ENCODE results near the gene GBP5.
"Not testable (repeated sequence)": the region's sequence is repeated elsewhere in the genome, so short reads cannot be mapped to it uniquely, and the experiment has no call there.

GBP5 gene

GRCh38 chr1:89284078-89284763 lies 11.6 kb upstream of the GBP5 start:
- not testable (repeated sequence) for DNase-seq (ENCODE audit: low read depth in 2 of 2)

DNA sequence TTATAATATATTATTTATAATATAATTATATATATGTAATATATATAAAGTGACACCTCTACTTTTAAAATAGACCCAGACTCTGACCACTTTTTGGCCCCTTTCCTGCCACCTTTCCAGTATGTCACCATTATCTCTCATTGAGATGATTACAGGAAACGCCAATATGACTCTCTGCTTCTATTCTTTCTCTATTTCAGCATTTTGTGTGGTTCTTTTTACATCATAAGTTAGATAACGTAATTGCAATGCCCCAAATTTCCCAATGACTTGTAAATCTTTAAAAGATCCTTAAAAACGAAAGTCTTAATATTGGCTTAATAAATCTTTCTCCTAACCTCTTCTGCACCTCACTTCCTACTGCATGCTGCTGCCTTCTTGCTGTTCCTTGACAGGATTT lies 8.1 kb upstream of the GBP5 start:
- DNase-seq (ENCODE audit: low read depth in 2 of 2): no peak

DNA sequence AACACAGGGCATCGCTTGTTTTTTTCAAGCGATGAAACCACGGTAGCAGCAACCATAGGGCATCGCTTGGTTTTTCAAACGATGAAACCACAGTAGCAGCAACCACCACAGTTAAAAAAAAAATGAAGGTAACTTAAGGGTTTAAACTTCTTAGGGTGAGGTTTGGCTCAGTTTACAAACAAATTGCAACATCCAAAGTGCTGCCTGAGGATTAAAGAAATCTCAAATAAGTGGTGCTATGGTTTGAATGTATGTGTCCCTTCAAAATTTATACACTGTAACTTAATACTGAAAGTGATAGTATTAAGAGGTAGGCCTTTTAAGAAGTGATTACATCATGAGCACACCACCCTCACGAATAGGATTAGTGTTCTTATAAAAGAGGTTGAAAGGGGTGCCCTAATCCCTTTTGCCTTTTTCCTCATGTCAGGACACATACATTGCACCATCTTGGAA lies 6.4 kb upstream of the GBP5 start:
- DNase-seq (ENCODE audit: low read depth in 2 of 2): no peak

GRCh38 chr1:89277725-89278124 lies 5.1 kb upstream of the GBP5 start:
- no peak for DNase-seq (ENCODE audit: low read depth in 2 of 2)

GRCh38 chr1:89276690-89277089 lies 4.0 kb upstream of the GBP5 start:
- DNase-seq (ENCODE audit: low read depth in 2 of 2): no peak

DNA sequence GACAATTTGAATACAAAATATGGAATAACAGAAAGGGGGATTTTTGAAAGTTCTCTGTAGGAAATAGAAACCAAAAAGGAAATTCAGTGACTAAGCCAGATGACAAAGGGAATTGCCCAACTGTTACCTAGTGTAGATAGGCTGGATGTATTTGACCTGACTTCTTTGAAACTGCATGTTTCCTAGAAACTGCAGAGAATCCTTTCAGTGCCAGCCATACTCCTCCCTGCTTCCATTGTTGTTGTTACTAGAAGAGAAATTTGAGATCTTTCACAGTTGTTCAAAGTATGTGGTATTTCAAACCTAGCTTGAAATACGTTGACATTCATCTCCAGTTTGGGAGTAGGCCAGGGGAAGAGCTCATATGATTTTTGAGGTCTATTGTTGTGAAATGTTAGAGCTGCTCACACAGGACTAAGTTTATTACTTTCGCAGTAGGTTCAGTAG lies 1.8 kb upstream of the GBP5 start:
- no peak for DNase-seq (ENCODE audit: low read depth in 2 of 2)

GRCh38 chr1:89273324-89273778 lies 691 bp upstream of the GBP5 start:
- DNase-seq (ENCODE audit: low read depth in 2 of 2): no peak

- DNase-seq (ENCODE audit: low read depth in 2 of 2): no peak
Measured at GRCh38 chr1:89271341-89272015, 1.2 kb downstream of the GBP5 start.

GRCh38 chr1:89270423-89270822 lies 2.2 kb downstream of the GBP5 start:
- no peak for DNase-seq (ENCODE audit: low read depth in 2 of 2)

- no peak for DNase-seq (ENCODE audit: low read depth in 2 of 2)
Measured at GRCh38 chr1:89269277-89269676, 3.4 kb downstream of the GBP5 start.

DNA sequence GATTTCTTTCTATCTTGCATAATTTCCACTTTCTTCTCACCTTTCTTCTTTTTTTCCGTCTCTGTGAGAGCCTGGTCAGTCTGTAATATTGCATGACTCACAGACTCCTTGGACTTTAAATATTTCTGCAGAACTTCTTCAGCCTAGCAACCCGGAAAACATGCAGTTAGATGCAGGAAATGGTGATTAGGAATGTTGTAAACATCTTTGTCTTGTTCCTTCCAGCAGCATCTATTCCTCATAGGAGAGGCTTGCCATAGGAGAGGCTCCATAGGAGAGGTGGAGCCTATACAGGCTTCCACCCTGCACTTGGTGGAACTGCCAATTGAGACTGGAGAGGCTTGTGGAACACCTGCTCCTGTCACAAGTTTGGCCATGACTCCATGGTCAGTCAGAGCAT lies 10.0 kb downstream of the GBP5 start:
- no peak for DNase-seq (ENCODE audit: low read depth in 2 of 2)

DNA sequence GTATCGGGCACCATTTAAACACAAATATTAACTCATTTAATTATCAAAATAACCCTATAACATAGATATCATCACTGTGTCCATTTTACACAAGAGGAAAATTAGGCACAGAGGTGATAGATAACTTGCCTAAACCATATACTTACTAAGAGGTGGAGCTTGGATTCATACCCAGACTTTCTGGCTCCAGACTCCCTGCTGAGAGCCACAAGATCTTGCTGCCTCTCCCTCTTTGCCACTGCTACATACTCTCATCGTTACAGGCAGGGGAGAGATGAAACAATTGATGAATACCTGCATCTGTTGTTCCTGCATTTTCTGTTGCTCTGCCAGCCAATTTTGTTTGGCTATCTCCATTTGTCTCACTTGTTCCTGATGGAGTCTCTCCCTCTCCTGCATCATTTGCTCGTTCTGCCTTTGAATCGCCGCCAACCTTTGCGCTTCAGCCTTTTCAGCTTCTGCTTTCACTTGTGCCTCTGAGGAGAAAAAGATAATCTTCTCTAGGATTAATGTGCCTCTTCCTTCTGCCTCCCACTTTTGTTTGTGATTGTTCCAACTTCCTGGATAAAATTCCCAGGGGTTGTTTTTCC lies 10.6 kb downstream of the GBP5 start:
- no peak for DNase-seq (ENCODE audit: low read depth in 2 of 2)

DNA sequence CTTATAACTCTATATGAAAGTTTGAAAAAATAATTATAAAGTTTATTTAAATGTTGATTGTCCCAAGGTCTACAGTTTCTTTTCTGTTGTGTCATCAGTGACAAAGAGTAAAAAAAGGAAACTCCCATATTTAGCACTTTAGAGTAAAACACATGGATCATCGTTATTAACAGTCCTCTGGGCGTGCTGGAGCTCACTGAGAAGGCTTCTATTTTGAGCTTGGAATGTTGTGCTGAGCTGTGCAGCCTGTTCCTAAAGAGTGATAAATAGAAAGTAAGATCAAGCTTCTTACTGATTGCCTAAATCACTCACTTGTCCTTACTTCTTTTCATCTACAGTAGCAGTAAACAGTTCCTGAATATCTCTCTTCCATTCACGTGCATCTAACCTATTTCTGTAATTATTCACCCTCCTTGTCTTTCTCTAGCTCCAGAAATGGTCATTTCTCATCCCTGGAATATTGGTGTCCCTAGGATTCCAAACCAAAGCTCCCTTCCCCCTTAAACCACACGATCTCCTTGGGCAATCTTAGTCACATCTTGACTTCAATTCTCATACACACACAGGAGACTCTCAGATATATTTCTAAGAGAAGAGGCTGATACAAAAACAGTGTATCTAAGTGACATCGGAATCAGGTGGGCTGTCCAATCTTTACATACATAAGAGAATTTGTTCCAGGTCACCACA lies 11.9 kb downstream of the GBP5 start:
- DNase-seq (ENCODE audit: low read depth in 2 of 2): no peak

DNA sequence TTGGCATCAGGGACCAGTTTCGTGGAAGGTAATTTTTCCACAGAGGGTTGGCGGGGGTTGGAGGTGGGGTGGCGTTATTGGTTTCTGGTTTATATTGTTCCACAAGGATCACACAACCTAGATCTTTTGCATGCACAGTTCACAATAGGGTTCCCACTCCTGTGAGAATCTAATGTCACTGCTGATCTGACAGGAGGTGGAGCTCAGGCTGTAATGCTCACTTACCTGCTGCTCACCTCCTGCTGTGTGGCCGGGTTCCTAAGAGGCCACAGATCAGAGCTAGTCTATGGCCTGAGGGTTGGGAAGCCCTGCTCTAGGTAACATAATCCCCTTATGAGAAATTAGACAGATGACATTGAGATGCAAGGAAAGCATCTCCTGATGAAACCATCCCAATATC lies 12.6 kb downstream of the GBP5 start:
- no peak for DNase-seq (ENCODE audit: low read depth in 2 of 2)

- DNase-seq (ENCODE audit: low read depth in 2 of 2): no peak
Measured at GRCh38 chr1:89259283-89259971, 13.2 kb downstream of the GBP5 start.

DNA sequence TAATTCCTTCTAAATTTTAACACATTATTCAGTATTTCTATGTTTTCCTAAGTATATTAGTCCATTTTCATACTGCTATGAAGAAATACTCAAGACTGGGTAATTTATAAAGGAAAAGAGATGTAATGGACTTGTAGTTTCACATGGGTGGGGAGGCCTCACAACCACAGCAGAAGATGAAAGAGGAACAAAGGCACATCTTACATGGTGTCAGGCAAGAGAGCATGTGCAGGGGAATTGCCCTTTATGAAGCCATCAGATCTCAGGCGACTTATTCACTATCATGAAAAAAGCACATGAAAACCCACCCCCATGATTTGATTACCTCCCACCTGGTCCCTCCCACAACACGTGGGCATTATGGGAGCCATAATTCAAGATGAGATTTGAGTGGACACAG lies 15.6 kb downstream of the GBP5 start:
- DNase-seq (ENCODE audit: low read depth in 2 of 2): no peak

DNA sequence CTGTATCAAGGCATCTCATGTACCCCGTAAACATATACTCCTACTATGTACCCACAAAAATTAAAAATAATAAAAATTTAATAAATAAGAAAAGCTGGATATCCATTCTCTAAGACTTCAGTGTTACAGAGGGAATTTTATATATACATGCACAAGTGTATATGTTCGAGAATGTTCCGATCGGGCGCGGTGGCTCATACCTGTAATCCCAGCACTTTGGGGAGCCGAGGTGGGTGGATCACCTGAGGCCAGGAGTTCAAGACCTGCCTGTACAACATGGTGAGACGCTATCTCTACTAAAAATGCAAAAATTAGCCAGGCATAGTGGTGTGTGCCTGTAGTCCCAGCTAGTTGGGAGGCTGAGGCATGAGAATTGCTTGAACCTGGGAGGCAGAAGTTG lies 17.1 kb downstream of the GBP5 start:
- DNase-seq (ENCODE audit: low read depth in 2 of 2): not testable (repeated sequence)

GRCh38 chr1:89254658-89255287 lies 17.9 kb downstream of the GBP5 start:
- no peak for DNase-seq (ENCODE audit: low read depth in 2 of 2)

DNA sequence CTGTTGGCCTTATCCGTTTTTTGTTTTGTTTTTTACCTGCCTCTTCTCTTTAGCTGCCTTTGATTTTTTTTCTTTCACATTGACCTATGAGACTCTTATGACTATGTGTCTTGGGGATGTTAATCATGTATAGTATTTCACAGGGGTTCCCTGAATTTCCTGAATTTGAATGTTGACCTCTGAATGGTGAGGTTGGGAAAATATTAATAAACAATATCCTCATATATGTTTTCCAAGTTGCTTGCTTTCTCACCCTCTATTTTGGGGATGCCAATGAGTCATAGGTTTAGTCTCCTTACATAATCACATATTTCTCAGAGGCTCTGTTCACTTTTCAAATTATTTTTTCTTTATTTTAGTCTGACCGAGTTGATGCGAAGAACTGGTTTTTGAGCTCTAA lies 29.6 kb downstream of the GBP5 start:
- no peak for DNase-seq (ENCODE audit: low read depth in 2 of 2)

Measured in stimulated activated CD8-positive, alpha-beta memory T cell treated with anti-CD3 and anti-CD28 coated beads, Interleukin-7, amount 100 ng/mL, for 1 hour (primary cell).